Esophagus mucosa (tissue), 1 donor: Measurements from ENCODE around the gene PSME3IP1. TPM values are rescaled to one million over a fixed set of nuclear protein-coding genes. Genes with fewer than 3 reads are reported as not detected.
A peak's percentile ranks its signal among the peaks of the same experiment; 100 is the strongest.
"Not testable (repeated sequence)": the region's sequence is repeated elsewhere in the genome, so short reads cannot be mapped to it uniquely, and the experiment has no call there.

ENCODE experiments used
- ATAC-seq: fragments of 200-7000 bp; cut with Tn5 transposase; one replicate; pipeline ENCODE4 v1.9.1; 2020
- total RNA-seq: library from RNA; stranded (reverse); gene quantifications from one replicate; pipeline ENCODE4 v1.2.4, GENCODE V29; 2023
- donor health status: DM: yes; HTN: yes; CAD: no.

PSME3IP1 gene, protein sequence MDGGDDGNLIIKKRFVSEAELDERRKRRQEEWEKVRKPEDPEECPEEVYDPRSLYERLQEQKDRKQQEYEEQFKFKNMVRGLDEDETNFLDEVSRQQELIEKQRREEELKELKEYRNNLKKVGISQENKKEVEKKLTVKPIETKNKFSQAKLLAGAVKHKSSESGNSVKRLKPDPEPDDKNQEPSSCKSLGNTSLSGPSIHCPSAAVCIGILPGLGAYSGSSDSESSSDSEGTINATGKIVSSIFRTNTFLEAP
- total RNA-seq = 63.1 TPM

DNA sequence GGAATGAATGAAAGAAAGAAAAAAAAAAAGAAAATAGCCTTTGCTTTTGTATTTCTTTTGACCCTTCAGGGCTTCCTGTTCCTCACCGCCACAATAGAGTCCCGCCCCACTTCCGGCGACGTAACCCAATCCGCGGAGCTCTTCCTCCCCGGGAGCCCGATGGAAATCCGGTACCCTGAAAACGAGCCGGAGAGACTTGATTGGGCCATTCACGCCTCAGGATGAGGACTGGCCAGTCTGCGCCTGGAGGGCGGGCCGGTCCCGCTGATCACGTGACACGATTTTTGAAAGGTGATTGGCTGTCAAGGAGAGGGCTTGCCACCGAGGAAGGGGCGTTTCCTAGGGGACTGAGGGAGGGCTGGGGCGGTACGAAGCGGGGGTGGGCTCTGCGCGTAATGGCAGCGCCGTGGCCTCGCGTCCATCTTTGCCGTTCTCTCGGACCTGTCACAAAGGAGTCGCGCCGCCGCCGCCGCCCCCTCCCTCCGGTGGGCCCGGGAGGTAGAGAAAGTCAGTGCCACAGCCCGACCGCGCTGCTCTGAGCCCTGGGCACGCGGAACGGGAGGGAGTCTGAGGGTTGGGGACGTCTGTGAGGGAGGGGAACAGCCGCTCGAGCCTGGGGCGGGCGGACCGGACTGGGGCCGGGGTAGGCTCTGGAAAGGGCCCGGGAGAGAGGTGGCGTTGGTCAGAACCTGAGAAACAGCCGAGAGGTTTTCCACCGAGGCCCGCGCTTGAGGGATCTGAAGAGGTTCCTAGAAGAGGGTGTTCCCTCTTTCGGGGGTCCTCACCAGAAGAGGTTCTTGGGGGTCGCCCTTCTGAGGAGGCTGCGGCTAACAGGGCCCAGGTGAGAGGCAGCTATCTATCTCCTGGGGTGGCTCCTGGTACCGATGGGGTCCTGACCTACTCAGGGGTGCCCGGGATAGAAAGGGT lies at the start of gene PSME3IP1, which contains the start of gene RSPRY1:
Gene PSME3IP1, minus strand, starts transcription at position 95 of the 927 bp plus-strand sequence. CDS start 12,185 bp downstream, outside the sequence.
Gene RSPRY1, plus strand, starts transcription at position 385 of the 927 bp plus-strand sequence. CDS start 18,330 bp downstream, outside the sequence.
- peak; percentile 97 for ATAC-seq

DNA sequence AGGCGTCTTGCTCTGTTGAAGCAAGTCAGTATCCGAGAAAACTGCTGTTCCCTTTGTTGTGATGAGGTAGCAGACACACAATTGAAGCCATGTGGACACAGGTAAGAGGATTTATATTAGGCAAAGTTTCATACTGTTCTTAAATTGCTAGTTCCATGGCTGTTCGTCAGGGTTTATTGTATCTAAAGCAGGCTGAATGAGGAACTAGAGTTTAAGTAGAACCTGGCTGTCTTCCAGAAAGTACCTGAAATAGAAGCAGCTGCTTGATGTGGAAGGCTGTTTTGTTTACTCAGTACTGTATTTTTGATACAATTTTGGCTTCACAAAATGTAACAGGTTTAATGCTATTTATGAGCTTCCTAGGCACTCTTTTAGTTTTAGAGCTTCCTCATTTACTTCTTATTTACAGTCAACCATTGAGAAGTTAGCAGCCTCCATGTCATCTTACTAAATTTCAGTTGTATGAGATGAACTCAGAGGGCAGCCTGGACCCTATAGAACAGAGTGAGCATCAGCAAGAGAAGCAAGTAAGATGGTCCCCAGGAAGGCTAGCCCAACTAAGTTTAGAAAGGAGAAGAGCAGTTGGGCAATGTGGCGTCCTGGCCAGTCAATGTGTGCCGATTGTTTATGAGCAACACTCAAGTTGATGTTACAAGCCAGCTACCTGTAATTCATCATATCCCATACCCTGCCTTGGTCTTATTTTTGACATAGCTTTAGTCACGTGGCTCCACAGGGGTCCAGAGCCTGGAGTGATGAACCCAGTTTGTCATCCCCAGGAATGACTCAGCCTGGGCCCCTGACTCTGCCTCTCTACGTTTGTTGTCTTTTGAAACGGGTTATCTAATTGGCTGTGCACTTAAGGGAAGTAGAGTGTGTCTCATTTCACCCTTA lies 49.5 kb upstream of the PSME3IP1 start:
- peak; percentile 19 for ATAC-seq

DNA sequence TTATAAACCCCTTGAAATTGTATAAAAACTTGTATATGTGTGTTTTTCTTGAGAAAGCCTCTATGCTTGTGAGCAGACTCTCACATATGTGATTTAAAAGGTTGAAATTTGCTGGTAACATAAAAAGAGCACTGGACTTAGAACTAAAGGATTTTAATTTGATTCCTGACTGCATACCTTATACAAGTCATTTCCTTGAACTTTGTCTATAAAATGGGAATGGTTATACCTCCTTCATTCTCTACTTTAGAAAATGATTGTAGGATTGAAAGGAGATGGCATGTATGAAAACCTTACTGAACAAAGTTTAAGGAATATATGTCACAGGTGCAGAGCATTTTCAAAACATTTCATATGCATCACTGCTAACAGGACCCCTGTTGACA lies 48.9 kb upstream of the PSME3IP1 start:
- ATAC-seq = no peak

DNA sequence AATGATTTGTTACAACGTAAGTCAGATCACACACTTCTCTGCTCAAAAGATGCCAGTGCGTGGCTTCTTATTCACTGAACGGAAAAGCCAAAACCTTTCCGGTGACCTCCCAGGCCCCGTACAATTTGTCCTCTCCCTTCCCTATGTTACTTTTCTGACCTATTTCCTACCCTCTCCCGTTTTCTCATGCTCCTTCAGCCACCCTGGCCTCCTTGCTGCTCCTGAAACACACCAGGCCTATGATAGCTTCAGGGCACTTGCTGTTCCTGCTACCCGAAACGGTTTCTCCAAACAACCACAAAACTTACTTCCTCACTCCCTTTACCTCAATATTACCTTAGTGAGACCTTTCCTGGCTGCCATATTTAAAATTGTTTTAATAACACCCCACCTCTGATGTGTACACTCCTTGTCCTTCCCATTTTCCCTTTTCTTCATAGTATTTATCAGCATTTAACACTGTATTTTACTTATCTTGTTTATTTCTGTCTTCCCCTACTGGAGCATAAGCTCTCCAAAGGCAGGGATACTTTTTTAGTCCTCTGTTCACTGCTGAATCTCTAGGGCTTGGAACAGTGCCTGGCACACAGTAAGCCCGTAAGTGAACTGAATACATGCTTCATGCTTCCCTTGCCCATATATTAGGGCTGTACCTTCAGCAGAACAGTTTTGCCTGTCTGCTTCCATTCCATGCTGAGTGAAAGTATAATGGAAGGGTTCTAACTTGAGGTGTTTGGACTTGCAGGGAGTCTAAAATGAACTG lies 48.3 kb upstream of the PSME3IP1 start:
- no peak for ATAC-seq

DNA sequence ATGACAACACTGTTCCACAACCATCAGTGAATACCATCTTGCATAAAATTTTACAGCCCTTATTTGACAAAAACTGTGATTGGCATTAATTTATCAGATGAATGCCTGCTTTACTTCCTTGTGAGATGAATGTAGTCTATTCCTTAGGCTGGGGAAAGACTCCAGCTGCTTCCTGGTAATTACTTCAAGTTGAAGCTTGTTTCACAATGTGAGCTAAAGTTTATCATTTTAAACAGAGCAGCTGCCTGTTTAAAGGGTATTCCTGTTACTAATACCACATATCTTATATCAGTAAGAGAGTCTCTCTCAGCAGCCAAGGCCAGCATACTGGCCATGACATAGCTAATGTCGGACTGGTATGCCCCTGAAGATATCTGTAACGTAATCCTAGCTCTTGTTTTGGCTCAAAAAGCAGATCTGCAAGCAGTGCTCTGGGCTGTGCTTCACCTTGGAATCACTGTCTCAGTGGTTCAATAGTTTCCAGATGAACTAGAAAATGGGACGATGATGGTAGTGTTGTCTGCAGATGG lies 46.0 kb upstream of the PSME3IP1 start:
- peak; percentile 43 for ATAC-seq

DNA sequence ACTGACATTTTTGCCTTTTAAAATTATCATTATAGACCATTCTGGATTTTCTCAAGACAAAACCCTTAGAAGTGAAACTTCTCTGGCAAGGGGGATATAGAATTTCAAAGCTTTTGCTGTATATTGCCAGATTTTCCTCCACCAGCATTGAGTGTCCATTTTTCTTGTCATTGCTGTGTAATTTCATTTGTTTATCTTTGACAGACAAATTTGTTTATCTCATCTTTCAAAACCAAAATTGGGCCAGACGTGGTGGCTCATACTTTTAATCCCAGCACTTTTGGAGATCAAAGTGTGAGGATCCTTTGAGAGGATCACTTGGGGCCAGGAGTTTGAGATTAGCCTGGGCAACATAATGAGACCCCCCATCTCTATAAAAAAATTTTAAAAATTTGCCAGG lies 43.2 kb upstream of the PSME3IP1 start:
- no peak for ATAC-seq

DNA sequence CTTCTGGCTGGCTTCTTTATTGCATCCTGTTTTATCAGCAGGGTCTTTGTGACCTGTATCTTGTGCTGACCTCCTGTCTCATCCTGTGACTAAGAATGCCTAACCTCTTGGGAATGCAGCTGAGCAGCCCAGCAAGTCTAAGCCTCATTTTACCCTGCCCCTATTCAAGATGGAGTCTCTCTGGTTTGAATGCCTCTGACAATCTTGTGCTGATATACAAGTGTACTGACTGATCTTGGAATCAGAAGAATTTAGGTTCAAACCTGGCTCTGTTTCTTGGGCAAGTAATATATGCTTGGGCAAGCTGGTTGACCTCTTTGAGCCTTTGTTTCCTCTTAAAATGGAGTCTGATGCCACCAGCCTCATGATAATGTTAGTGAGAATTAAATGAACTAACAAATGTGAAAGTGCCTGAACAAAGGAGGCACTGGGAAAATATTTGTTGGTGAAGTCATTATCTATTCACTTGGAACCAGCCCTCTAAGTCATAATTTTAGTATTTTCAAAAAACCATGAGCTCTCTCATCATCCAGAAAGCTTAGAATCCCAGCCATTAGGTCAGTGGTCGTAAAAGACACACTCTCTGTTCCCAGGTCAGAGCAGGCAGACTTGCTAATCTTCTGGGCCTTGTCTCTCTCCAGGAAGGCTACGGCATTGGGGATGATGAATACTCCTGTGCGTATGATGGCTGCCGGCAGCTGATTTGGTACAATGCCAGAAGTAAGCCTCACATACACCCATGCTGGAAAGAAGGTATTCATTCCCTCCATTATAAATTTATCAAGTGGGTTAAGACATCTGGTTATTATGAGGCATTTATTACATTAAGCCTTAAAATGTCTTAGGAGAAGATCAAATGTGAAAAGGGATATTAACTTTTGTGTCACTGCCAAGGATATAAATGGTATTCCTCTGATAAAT lies 41.1 kb upstream of the PSME3IP1 start:
- ATAC-seq = no peak

DNA sequence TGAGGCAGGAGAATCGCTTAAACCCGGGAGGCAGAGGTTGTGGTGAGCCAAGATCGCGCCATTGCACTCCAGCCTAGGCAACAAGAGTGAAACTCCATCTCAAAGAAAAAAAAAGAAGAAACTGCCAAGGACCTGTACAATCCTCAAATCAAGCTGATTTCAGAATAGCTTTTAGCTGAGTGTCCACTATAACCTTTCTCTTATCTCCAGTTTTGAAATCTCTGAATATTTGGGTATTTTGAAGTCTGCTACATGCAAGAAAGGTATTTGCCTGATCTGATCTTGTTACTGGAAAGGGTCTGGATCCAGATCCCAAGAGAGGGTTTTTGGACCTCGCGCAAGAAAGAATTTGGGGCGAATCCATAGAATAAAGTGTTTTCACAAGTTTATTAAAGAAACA lies 40.1 kb upstream of the PSME3IP1 start:
- ATAC-seq = no peak

DNA sequence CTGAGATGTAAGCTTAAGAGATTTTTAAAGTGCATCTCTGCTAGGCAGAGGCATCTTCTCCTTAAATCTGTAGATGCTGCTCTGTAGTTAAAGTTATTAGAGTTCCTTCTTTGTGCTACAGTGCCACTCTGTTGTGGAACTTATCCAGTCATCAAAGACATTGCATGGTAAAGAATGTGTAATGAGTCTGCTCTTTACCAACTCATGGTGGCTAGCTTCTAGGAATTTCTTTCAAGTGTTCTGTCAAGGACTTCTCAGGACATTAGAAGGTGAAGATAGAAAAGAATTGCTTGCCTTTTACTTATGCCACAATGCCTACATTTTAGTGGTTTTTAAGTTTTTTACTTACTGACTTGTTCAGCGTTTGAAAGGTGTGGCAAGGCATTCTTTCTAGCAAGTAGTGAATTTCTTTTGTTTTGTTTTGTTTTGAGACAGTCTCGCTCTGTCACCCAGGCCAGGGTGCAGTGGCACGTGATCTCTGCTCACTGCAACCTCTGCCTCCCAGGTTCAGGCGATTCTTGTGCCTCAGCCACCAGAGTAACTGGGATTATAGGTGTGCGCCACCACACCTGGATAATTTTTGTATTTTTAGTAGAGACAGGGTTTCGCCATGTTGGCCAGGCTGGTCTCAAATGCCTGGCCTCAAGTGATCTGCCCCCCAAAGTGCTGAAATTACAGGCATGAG lies 39.0 kb upstream of the PSME3IP1 start:
- no peak for ATAC-seq

DNA sequence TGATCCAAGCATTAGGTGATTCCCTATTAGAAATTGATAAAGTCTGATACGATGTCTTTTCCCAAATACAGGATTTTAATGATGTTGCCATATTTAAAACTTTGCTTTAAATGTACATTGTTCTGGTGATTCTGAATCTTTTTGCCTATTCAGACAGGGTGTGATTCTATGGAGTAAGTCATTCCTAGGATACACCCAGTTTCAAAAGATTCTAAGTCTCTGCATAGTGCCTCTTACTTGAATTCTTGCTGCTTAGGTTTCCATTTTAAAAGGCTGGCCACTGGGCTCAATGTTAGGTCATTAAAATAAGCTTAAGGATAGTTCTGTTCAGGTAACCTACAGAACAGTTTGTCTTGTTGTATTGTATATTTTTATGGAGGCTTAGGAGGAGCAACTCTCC lies 37.2 kb upstream of the PSME3IP1 start:
- no peak for ATAC-seq

DNA sequence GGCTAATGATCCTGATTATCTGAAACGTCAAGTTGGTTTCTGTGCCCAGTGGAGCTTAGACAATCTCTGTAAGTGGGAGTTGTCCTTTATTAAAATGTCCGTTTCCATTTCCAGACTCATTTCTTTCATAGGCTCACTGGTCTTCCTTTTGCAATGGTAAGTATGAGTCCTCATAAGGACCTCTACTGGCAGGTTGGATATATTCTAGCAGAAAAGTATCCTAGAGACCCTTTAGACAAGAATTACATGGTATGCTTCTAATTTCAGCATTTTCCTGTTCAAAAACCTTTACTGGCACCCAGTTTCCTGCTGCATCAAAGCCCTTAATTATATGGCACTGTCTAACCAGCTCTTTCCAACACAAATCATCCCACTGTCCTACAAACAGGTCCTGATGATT lies 31.1 kb upstream of the PSME3IP1 start:
- ATAC-seq = no peak

DNA sequence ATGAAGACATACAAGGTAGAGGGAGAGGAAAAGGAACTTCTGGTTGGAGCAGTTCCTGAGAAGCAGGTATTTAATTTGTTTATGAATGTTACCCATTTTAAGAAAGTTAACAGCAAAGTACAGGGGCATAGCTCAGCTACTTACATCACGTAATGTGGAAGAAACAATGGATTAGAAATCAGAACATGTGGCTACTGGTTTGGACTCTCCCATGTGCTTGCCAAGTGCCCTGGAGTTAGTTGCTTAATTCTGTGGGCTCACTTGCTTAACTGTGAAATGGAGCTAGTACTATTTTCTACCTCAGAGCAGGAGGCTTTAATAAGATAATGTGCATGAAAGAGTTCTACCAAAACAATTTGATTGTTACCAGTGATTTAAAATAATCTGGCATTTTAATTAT lies 27.6 kb upstream of the PSME3IP1 start:
- ATAC-seq = peak; percentile 96

DNA sequence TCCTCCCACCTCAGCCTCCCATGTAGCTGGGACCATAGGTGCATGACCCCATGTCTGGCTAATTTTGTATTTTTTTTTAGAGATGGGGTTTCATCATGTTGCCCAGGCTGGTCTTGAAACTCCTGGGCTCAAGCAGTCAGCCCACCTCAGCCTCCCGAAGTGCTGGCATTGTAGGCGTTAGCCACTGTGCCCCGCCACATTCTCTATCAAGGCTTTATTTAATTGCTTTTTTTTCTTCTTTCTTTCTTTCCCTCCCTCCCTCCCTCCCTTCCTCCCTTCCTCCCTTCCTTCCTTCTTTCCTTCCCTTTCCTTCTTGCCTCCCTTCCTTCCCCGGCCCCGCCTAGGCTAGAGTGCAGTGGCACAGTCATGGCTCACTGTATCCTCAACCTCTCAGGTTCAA lies 23.9 kb upstream of the PSME3IP1 start:
- ATAC-seq = no peak

DNA sequence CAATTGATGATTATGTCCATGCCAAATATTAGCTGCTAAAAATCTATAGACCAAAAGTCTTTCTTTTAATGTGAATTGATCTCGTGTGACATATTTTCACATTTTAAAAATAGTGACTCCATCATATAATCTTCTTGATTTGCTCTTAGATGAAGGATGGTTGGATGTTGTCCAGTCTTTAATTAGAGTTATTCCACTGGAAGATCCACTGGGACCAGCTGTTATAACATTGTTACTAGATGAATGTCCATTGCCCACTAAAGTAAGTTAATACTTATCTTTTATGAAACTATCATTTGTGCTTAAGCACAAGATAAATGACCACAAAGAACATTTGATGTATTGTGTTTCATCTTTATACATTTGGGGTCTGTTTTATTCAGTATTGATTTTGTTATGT lies 23.1 kb upstream of the PSME3IP1 start:
- ATAC-seq = no peak

DNA sequence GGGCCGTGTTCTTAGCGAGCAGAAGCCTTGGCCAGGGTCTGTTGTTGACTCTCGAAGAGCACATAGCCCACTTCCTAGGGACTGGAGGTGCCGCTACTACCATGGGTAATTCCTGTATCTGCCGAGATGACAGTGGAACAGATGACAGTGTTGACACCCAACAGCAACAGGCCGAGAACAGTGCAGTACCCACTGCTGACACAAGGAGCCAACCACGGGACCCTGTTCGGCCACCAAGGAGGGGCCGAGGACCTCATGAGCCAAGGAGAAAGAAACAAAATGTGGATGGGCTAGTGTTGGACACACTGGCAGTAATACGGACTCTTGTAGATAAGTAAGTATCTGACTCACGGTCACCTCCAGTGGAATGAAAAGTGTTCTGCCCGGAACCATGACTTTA lies 18.8 kb upstream of the PSME3IP1 start:
- no peak for ATAC-seq

DNA sequence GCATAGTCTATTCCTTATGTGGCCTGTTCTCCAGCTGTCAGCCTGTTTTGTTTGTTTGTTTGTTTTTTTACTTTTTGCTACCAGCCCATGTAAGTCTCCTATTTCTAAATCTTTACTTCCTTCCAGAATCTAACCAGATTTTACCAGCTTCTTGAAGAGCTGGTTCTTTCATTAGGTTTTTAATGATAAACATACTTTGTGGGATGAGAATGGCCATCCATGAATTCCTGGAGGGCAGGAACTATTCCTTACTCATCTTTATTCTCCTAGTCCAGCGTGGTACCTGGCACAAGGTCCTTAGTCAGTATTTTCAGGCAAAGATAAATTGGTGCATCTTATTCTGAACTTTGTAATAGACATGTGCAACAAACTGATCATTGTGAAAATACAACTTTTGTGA lies 17.6 kb upstream of the PSME3IP1 start:
- ATAC-seq = no peak

DNA sequence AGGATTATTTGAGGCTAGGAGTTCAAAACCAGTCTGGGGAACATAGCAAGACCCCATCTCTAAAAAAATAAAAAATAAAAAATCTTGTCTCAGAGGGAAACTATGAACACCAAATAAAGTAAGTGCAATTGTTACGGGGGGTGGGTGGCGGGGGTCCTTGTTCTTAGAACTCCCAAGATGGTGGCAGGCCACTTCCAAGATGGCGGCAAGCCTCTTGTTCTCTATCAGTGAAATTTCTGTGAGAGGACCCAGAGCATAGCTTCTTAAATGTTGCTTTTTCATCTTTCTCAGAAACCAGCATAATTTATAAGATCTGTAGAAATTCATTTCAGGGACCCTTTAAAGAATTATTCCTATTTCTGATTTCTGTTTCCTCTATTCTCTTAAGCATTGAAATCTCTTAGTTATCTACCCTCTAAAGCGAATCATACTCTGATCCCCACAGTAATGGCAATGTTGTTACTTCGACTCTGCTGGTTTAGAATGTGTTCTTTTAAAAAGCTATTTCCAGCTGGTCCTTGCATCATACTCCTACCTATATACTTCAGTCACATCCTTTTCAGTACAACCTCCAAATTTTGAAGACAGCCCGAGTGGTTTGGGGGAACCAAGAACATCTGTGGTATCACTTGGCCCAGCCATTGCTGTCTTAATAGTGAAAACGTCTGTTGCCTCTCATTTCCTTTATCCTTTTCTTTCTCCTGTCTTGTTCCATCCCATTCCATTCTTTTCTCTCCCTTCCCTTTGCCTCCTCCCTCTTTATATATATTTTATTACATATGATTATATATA lies 16.5 kb upstream of the PSME3IP1 start:
- ATAC-seq = no peak

DNA sequence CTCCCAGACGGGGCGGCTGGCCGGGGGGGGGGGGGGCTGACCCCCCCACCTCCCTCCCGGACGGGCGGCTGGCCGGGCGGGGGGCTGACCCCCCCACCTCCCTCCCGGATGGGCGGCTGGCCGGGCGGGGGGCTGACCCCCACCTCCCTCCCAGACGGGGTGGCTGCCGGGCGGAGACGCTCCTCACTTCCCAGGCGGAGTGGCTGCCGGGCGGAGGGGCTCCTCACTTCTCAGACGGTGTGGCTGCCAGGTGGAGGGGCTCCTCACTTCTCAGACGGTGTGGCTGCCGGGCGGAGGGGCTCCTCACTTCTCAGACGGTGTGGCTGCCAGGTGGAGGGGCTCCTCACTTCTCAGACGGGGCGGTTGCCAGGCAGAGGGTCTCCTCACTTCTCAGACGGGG lies 15.1 kb upstream of the PSME3IP1 start:
- not testable (repeated sequence) for ATAC-seq

DNA sequence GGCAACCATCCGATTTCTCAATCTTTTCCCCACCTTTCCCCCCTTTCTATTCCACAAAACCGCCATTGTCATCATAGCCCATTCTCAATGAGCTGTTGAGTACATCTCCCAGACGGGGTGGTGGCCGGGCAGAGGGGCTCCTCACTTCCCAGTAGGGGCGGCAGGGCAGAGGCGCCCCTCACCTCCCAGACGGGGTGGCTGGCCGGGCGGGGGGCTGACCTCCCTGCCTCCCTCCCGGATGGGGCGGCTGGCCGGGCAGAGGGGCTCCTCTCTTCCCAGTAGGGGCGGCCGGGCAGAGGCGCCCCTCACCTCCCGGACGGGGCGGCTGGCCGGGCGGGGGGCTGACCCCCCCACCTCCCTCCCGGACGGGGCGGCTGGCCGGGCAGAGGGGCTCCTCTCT lies 14.5 kb upstream of the PSME3IP1 start:
- ATAC-seq = not testable (repeated sequence)
